ENCODE data around the gene SLC26A1. TPM values are rescaled to one million over a fixed set of nuclear protein-coding genes. Genes with fewer than 3 reads are reported as not detected.
A peak's percentile ranks its signal among the peaks of the same experiment; 100 is the strongest.

The SLC26A1 gene
- total RNA-seq, 4 donors from 2014 or later, result not detected

DNA sequence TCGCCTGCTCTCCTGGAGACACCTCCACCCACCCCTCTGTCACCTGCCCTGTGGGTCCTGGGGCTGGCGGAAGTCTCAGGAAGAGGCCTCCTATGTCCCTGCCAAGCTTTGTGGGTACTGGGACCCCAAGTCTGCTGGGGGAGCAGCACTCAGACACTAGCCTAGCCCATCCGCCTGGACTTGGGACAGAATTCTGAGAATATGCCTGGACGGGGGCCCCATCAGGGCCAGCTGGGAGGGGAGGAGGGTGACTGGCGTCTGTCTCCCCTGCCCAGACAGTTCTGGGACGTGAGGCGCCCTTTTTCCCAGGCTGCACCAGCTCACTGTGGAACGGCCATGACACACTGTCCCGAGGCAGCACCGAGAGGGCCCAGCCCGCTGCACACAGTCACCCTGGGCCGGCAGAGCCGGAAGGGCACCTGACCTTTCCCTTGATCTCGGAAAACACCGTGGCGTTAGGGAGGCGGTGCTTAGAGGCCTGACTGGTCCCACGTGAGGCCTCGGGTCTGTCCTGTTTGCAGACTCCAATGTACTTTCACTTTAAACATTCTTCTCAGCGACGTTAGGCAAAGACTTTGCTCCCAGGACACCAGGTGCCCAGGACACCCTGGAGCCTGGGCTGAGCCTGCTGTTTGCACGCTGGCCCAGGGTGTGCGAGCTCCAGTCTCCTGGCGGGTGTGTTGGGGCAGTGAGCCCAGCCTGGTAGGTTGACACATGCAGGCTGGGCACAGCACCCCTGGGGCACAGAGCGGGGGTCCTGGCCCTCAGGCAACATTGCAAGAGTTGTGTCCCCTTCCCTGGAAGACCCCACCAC is 700 bp downstream of the SLC26A1 start:
- Histone ChIP-seq H3K27ac (peak overlapping the region; percentile 30 to 65 (median 60)), H3K36me3 (peaks cover 0 to 35% (median 0%) of the 10 kb centered on the region in 3 donors), H3K27me3 (peaks cover 0 to 22% (median under 1%) of the 10 kb centered on the region in 4 donors), H3K4me1 (peaks cover 17 to 42% (median 17%) of the 10 kb centered on the region in 3 donors), H3K4me3 (peak overlapping the region; percentile 4 to 51 (median 28)), H3K9me3 (no peaks in the 10 kb centered on the region)
- intact Hi-C loops (cut with DNase I), result no loop called here
- DNase-seq, result no peak
- TF ChIP-seq, protein P1, sequence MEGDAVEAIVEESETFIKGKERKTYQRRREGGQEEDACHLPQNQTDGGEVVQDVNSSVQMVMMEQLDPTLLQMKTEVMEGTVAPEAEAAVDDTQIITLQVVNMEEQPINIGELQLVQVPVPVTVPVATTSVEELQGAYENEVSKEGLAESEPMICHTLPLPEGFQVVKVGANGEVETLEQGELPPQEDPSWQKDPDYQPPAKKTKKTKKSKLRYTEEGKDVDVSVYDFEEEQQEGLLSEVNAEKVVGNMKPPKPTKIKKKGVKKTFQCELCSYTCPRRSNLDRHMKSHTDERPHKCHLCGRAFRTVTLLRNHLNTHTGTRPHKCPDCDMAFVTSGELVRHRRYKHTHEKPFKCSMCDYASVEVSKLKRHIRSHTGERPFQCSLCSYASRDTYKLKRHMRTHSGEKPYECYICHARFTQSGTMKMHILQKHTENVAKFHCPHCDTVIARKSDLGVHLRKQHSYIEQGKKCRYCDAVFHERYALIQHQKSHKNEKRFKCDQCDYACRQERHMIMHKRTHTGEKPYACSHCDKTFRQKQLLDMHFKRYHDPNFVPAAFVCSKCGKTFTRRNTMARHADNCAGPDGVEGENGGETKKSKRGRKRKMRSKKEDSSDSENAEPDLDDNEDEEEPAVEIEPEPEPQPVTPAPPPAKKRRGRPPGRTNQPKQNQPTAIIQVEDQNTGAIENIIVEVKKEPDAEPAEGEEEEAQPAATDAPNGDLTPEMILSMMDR (IDR thresholded peaks at IDR 0.05), result no peak
- no peak for TF ChIP-seq POLR2A (IDR thresholded peaks at IDR 0.05)
- WGBS, 2 donors, result 75% methylated on average over 8 of the region's 25 CpGs; no CpG with 5 or more reads in 1 of the 2 donors

DNA sequence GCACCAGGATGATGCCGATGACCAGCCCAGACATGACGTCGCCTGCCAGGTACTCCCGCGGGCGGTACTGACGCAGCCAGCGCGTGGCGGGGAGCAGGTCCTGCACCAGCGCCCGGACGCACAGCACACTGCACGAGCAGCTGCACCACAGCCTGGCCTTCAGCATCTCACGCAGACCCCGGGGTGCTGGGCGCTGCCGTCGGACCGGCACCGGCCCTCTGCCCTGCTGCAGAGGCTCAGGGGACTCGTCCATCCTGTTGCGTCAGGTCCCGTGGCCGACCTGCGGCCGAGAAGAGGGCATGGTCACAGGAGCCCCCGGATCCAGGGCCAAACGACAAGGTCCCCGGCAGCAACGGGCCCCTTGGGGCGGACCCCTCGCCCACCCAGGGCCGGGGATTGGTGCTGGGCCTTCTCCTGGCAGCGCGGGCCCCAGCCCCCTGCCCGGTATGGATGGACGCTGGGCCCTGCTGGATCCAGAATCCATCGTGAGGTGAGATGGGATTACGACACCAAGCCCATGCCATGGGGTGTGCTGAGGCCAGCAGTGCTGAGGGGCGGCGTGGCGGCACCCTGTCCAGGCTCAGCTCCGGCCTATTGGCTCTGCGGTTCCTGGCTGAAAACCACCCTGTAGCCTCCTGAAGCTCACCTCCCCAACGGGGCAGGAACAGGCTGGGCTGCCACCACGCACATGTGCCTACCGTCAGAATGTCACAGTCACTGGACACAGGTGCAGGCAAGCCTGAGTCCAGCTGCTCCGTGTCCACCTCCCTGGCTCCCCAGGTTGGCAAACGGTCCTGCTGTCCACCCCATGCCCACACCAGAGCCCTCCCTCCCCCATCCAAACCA is 1.5 kb downstream of the SLC26A1 start:
- intact Hi-C loops (cut with DNase I), result no loop called here
- Histone ChIP-seq H3K9me3 (no peaks in the 10 kb centered on the region), H3K36me3 (peaks cover 0 to 35% (median 0%) of the 10 kb centered on the region in 3 donors), H3K4me1 (peaks cover 16 to 40% (median 19%) of the 10 kb centered on the region in 3 donors), H3K27ac (peak overlapping the region; percentile 30 to 65 (median 60)), H3K4me3 (no peak overlapping the region), H3K27me3 (peaks cover 0 to 13% (median 0%) of the 10 kb centered on the region in 4 donors)
- 90% methylated on average over 2 of the region's 50 CpGs; no CpG with 5 or more reads in 1 of the 2 donors for WGBS, 2 donors
- no peak for TF ChIP-seq POLR2A (IDR thresholded peaks at IDR 0.05)
- TF ChIP-seq, protein P1 (IDR thresholded peaks at IDR 0.05), result no peak
- DNase-seq, result no peak

DNA sequence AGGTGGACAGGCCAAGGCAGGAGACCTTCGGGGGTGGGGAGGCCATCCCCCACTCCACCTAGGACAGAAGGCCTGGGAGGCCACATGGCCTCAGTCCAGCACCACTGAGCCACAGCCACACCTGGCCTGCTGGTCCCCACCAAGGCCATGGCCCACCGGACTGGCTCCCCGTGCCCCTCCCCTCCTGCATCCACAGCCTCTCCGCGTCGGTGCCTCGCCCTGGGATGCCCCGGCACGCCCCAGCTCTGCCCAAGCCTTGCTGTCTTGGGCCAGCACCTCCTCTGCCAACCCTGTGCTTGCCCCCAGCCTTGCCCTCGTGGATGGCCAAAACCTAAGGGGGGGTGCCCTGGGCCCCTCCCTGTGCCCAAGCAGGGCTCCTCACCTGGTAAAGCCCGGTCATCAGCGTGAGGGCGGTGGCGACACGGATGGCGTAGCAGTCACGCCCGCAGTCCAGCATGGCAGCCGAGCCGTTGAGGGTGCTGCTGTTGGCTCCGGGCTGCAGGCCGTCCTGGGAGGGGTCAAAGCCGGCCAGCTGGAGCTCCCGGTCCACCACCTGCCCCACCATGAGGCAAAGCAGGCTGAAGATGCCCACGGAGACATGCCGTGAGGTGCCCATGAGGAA is 2.3 kb downstream of the SLC26A1 start:
- Histone ChIP-seq H3K27ac (no peak overlapping the region), H3K36me3 (peaks cover 0 to 35% (median 0%) of the 10 kb centered on the region in 3 donors), H3K9me3 (no peaks in the 10 kb centered on the region), H3K4me3 (no peak overlapping the region), H3K27me3 (peaks cover 0 to 5% (median 0%) of the 10 kb centered on the region in 4 donors), H3K4me1 (peaks cover 19 to 47% (median 23%) of the 10 kb centered on the region in 3 donors)
- 66 to 87% methylated on average over 2 to 11 of the region's 26 CpGs for WGBS, 2 donors
- intact Hi-C loops (cut with DNase I), result no loop called here
- TF ChIP-seq, protein P1 (IDR thresholded peaks at IDR 0.05), result no peak
- no peak for TF ChIP-seq POLR2A (IDR thresholded peaks at IDR 0.05)
- no peak for DNase-seq

DNA sequence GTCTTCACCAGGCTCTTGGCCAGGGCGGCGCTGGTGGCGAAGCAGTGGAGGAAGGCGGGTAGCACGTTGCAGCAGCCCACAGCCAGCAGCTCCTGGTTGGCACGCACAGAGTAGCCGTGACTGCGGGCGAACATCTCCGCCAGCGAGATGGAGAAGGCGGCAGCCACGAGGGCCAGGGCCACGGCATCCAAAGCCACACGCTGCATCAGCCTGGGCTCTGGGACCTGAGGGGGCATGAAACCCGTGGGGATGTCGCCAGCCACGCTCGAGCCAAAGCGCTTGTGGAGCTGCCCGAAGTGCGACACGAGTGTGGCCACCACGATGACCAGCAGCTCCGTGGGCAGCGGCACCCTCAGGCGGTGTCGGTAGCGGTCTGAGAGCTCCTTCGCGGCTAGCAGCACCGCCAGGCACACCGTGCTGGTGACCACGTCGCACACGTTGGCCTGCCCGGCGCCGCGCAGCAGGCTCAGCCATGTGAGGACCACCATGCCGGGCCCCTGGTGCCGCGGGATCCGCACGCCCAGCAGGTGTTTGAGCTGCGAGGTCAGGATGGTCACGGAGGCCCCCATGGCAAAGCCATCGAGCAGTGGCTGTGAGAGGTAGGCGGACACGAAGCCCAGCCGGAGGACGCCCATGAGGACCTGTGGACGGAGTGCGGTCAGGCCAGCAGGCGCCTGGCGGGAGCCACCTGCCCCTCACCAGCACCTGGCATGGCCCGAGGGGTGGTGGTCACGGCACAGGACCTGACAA is 3.3 kb downstream of the SLC26A1 start:
- 93 to 97% methylated on average over 6 to 19 of the region's 58 CpGs for WGBS, 2 donors
- no peak overlapping the region for H3K27ac ChIP-seq
- DNase-seq, result no peak
- peaks cover 27 to 56% (median 32%) of the 10 kb centered on the region in 3 donors for H3K4me1 ChIP-seq
- H3K9me3 ChIP-seq, result no peaks in the 10 kb centered on the region
- peaks cover 0 to 35% (median 0%) of the 10 kb centered on the region in 3 donors for H3K36me3 ChIP-seq
- H3K27me3 ChIP-seq, result no peaks in the 10 kb centered on the region
- intact Hi-C loops (cut with DNase I), result no loop called here
- H3K4me3 ChIP-seq, result no peak overlapping the region
- TF ChIP-seq, protein P1 (IDR thresholded peaks at IDR 0.05), result no peak
- TF ChIP-seq POLR2A (IDR thresholded peaks at IDR 0.05), result no peak
